NCI-H2227 (cell line): ENCODE data around the gene PDE6G.

Source experiments
- DNase-seq: peaks from one replicate; lab custom pipeline; 2025; ENCODE audit not compliant: unreplicated experiment; lab: John Stamatoyannopoulos, UW

PDE6G gene

DNA sequence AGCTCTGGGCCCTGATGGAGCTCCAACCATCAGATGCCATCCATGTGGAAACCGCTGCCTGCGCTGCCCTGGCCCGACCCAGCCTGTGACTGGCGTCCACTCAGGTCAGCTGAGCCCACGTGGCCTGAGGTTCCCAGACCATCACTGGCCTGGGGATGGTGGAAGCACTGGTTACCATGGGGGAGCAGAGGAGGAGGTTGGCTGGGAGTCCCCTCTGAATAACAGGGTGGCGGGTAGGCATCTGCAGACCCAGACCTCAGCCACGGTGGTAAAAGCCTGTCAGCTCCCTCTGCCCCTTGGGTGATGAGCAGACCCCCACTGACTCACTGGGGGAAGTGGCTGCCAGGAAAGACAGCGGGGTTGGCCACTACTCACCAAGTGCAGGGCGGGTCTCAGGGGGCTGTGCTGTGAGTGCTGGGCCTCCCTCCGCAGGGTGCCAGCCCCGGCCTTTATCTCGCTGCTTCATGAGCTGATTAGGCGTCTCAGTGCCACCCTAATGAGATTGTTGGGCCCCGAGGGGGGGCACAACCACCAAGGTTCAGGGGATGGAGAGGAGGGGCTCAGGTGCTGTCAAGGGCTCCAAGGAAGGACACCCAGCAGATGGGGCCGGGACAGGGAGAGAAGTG lies at the start of gene PDE6G:
Gene PDE6G (minus strand): TSS at position 425 of the 626 bp plus-strand sequence. CDS start 3,237 bp downstream, outside the sequence.
- DNase-seq: no peak

DNA sequence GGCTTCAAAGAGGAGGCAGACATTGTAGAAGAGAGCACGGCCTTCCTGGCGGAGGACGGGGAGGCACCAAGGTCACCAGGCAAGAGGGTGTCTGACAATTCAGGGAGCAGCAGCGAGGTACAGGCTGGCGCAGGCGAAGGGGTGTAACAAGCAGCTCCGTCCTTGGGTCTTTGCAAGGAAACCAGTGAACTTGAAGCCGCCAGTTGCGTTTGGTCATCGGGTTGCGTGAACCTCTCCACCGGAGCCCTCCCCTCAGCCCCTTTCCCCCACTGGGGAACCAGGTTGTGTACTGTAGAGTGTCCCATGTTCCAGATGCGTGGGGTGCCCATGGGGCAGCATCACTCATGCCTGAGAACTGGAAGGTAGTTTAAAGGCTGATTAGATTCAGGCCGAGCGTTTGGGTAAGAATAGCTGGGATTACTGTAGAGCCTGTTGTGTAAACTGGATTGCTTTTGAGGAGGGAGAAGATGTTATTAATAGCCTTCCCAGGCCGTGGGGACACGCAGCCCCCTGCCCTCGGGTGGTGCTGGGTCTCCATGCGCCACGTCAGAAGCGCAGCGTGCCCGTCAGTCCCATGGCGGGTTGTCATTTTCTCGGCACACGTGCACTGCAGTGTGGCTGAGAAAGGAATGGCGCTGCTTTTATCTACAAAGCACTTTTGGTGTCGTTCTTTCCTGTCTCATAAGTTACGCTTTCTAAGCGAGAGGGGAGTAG lies 49.3 kb upstream of the PDE6G start:
- DNase-seq: no peak

DNA sequence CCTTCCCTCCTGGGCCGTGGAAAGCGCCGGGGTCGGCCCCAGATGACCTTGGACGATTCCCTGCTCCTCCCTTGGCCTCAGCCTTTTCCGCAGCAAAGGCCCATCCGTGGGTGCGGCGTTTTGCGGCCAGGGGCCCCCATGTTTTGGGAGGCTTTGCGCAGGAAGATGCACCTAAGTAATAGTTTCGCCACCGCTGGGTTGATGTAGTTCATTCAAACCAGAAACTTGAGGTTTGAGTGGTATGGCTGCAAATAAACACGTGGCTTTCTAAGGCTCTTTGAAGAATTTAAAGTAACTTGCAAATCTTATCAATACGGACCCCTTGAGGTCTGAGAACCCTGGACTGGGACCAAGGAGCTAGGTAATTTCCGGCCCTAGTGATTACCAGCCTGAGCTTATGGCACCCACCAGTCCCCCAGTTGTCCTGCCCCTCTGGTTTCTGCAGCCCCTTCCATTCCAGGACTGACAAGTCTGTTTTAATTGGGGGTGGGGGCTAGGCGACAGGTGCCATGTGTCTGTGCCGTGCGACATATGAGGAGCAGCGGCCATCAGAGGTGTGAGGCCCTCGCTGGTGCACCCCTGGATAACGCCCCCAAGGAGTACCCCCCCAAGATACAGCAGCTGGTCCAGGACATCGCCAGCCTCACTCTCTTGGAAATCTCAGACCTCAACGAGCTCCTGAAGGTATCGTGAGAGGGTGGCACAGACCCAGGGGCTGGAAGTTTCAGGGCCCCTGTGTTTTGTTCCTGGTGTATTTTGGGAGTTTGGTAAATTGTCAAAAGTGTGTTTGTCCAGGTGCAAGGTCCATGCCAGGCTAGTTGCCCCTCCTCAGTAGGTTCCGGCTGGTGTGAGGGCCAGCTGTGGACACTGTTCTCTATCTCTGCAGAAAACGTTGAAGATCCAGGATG lies 47.7 kb upstream of the PDE6G start:
- no peak for DNase-seq

DNA sequence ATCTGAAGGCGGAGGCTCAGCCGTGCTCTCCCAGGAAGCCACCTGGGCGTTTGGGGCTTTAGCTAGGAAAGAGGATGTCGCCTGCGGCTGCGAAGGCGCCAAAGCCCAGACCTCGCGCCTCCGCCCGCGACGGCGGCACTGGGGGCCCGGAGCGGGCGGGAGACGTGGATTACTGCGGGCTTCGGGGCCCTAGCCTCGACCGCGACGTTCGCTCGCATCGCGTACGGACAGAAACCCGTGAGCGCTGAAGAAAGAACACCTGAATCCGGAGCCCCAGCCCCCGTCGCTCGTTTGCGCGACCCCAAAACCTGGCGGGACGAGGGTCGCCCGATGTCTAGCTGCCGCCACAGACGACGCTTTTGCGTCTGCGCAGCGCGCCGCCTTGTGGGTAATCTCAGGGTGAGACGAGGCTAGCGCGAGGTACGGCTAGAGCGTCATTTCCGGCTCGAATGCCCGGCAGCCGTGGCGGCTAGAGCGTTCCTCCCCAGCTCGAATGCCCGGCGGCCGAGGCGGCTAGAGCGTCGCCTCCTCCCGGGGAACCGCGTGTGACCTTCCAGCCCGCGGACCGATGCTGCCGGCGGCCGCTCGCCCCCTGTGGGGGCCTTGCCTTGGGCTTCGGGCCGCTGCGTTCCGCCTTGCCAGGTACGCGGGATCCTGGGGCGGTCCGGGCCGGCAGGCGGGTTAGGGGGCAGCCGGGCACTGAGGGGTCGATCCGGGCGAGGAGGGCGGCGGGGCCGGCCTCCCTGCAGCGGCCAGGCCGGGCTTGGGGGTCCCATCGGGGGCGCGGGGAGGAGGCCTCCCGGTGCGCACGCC lies 46.8 kb upstream of the PDE6G start, which contains the start of gene MRPL12:
Gene MRPL12 (plus strand): TSS at position 434 of the 813 bp plus-strand sequence. CDS start 135 bp downstream, at position 569.
- DNase-seq: peak; percentile 98

DNA sequence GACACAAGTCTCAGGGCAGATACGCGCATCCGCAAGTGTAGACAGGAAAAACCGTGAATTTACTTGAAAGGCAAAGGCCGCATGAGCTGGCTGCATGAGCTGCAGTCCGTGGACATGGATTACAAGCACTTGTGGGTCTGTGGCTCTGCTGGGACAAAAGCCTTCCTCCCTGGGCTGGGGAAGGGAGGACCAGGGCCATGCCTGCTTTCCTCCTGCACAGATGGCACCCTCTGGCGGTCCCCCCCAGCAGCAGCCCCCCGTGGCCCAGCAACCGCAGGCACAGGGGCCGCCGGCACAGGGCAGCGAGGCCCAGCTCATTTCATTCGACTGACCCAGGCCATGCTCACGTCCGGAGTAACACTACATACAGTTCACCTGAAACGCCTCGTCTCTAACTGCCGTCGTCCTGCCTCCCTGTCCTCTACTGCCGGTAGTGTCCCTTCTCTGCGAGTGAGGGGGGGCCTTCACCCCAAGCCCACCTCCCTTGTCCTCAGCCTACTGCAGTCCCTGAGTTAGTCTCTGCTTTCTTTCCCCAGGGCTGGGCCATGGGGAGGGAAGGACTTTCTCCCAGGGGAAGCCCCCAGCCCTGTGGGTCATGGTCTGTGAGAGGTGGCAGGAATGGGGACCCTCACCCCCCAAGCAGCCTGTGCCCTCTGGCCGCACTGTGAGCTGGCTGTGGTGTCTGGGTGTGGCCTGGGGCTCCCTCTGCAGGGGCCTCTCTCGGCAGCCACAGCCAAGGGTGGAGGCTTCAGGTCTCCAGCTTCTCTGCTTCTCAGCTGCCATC lies 45.1 kb upstream of the PDE6G start:
- peak; percentile 38 for DNase-seq

DNA sequence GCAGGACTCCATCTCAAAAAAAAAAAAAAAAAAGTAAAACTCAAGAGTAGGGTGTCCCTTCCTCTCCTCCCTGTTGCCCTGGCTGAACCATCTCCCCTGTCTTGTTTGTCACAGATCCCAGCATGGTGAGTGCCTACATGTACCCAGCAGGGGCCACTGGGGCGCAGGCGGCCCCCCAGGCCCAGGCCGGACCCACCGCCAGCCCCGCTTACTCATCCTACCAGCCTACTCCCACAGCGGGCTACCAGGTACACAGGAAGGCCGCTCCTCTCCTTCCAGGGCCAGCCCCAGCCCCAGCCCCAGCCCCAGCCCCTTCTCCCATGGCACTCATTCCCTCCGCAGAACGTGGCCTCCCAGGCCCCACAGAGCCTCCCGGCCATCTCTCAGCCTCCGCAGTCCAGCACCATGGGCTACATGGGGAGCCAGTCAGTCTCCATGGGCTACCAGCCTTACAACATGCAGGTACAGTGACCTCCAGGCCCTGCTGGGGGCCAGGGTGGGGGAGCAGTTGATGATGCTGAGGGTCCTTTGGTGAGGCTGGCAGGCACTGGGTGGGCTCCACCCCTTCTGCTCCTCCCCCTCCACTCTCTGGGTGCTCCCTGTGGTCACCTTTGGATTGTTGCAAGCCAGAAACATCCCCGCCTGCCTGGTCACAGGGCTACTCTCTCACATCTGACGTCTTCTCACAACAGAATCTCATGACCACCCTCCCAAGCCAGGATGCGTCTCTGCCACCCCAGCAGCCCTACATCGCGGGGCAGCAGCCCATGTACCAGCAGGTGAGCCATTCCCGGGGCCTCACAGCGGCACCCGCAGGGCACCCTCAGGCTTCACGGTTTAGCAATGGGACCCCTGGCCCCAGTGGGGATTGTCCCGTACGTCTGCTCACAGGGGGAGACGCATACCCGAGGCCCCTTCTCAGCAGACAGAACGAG lies 44.3 kb upstream of the PDE6G start:
- DNase-seq: no peak

GRCh38 chr17:81697261-81698044 lies 41.1 kb upstream of the PDE6G start:
- DNase-seq: no peak

DNA sequence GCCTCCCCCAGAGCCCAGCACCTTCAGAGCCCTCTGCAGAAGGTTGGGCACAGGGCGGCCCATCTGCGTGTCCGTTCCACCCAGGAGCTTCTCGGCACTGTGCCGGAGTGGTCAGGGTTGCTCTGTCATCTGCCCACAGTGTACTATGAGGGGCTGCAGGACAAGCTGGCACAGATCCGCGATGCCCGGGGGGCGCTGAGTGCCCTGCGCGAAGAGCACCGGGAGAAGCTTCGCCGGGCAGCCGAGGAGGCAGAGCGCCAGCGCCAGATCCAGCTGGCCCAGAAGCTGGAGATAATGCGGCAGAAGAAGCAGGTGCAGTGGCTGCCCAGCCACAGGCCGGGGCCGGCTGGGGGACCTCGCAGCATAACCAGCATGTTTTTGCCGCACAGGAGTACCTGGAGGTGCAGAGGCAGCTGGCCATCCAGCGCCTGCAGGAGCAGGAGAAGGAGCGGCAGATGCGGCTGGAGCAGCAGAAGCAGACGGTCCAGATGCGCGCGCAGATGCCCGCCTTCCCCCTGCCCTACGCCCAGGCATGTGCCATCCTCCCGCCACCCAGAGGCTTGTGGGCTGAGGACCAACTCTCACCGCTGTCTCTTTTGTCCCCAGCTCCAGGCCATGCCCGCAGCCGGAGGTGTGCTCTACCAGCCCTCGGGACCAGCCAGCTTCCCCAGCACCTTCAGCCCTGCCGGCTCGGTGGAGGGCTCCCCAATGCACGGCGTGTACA lies 40.0 kb upstream of the PDE6G start:
- DNase-seq: no peak

GRCh38 chr17:81695801-81696200 lies 39.5 kb upstream of the PDE6G start:
- DNase-seq: no peak

DNA sequence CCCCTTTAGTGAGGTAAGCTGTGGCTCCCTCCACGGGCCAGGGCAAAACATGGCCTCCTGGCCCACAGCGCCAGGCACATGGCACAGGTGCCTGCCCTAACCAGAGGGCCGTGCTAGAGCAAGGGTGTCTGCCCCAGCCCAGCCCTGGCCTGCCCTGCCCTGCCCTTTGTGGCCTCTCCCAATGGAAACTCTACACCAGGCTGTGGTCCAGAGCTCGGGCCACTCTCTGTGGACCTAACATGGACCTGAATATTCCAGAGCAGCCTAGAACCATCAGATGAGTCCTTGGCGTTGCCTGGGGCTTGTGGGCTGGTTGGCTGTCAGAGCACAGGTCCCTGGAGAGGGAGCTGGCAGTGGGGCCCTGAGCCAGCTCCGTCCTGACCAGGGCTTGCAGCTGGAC lies 38.9 kb upstream of the PDE6G start:
- DNase-seq: no peak

GRCh38 chr17:81694810-81695209 lies 38.5 kb upstream of the PDE6G start:
- DNase-seq: no peak

DNA sequence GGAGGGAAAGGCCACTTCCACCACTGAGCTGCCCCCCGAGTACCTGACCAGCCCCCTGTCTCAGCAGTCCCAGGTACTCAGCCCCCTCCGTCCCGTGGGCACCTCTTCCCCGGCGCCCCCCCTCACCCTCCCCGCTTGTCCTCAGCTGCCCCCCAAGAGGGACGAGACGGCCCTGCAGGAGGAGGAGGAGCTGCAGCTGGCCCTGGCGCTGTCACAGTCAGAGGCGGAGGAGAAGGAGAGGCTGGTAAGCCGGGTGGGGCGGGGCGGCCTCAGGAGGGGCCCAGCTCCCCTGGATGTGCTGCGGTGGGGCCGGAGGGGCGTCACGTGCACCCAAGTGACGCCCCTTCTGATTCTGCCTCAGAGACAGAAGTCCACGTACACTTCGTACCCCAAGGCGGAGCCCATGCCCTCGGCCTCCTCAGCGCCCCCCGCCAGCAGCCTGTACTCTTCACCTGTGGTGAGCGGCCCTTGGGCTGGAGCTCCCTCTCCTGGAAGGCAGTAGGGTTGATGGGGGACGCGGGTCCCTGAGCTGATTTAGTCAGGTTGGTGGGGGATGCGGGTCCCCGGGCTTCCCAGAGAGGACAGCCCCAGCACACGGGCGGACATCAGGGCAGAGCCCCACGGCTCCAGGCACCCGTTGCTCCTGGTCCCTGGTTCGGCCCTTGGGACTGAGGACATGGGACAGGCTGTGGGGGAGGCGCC lies 37.3 kb upstream of the PDE6G start:
- DNase-seq: peak; percentile 53

DNA sequence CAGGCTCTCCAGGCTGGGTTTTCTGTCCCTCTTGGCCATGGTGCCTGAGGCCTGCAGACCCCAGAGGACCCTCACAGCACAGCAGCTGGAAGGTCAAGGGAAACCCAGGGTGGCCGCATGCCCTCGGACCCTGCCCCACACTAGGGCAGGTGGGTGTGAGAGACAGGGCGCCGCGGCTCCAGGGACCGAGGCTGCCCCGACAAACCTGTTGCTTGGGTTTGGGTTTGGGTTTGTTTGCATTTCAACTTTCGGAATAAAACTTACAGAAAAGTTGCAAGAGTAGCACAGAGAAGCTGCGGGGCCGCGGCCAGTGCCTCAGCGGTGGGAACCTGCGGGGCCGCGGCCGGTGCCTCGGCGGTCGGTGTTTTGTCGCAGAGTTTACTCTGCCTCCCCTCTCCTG lies 35.3 kb upstream of the PDE6G start:
- no peak for DNase-seq

DNA sequence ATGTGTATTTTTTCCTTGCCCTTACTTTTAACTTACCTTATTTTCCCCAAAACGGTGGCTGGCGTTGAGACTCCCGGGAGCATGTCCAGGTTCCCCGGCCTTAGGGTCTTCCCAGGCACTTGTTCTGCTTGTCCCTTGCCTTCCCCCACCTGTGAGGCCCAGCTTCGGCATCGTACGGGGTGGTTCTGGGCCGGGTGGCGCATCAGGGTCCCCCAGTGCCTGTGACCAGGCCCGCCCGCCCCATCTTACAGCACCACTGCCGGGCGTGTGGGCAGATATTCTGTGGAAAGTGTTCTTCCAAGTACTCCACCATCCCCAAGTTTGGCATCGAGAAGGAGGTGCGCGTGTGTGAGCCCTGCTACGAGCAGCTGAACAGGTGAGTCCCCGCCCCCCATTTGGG lies 34.9 kb upstream of the PDE6G start:
- no peak for DNase-seq

DNA sequence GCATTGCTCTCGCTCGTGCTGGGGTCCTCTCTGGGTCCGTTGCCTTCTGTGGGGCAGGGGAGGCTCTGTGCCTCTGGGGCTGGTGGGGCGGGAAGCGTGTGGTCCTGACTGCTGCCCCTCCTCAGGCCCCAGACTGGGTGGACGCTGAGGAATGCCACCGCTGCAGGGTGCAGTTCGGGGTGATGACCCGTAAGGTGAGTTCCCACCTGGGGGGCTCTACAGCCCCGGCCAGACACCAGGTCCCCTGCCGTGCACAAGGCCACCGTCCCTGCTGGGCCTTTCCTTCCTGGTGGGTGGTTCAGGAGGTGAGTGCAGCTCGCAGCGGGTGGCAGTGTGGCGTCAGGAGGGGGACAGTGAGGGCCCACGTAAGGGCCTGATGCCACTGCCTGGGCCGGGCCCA lies 34.2 kb upstream of the PDE6G start:
- no peak for DNase-seq

- no peak for DNase-seq
Observed at GRCh38 chr17:81690066-81690465, 33.7 kb upstream of the PDE6G start.

GRCh38 chr17:81688616-81689015 lies 32.3 kb upstream of the PDE6G start:
- DNase-seq: no peak
